Activated CD4-positive, alpha-beta T cell treated with anti-CD3 and anti-CD28 coated beads, Interleukin-2, amount 50 U/mL, for 4 hours (primary cell): Measurements from ENCODE around the gene UGT2B10.

ENCODE experiments used
- DNase-seq, 2 experiments: peaks; one replicate each; pipeline ENCODE4 v3.0.0-alpha.2; 2020

Gene UGT2B10

GRCh38 chr4:68871809-68872642 is 56.2 kb downstream of the UGT2B10 start:
- DNase-seq = no peak

- no peak for DNase-seq
Observed at GRCh38 chr4:68872643-68873502, 57.1 kb downstream of the UGT2B10 start.

GRCh38 chr4:68874507-68874906 is 58.7 kb downstream of the UGT2B10 start:
- no peak for DNase-seq

GRCh38 chr4:68877555-68877954 is 61.8 kb downstream of the UGT2B10 start:
- no peak for DNase-seq

- no peak for DNase-seq
Observed at GRCh38 chr4:68878048-68878447, 62.3 kb downstream of the UGT2B10 start.
